Measurements from ENCODE around the gene PNLIPRP1. TPM values are rescaled to one million over a fixed set of nuclear protein-coding genes. Genes with fewer than 3 reads are reported as not detected.

PNLIPRP1 gene
- total RNA-seq, 4 donors from 2014 or later, result not detected

- H3K36me3 ChIP-seq, result no peaks in the 10 kb centered on the region
- ATAC-seq, result no peak
- intact Hi-C loops (cut with DNase I; ENCODE audit: low total_unique reads), result no loop called here
Measured at GRCh38 chr10:116587878-116588591, 2.7 kb upstream of the PNLIPRP1 start.

GRCh38 chr10:116588995-116589394, 1.8 kb upstream of the PNLIPRP1 start:
- Histone ChIP-seq H3K4me1 (no peaks in the 10 kb centered on the region), H3K27ac (no peak overlapping the region), H3K4me3 (no peak overlapping the region), H3K36me3 (no peaks in the 10 kb centered on the region), H3K27me3 (no peaks in the 10 kb centered on the region), H3K9me3 (no peaks in the 10 kb centered on the region)
- intact Hi-C loops (cut with DNase I; ENCODE audit: low total_unique reads) (no loop called here), in situ Hi-C loops (cut with MboI; ENCODE audit: low sequenced_read_pairs in 4 of 4) (no loop called here)
- DNase-seq (no peak), ATAC-seq (no peak)
- TF ChIP-seq CTCF (IDR thresholded peaks at IDR 0.05 in 4 of 5, conservative IDR thresholded peaks at IDR 0.05 in 1 of 5) (no peak), POLR2A (IDR thresholded peaks at IDR 0.05) (no peak)

More at GRCh38 chr10:116587878-116588591, 2.7 kb upstream of the PNLIPRP1 start:
- TF ChIP-seq POLR2A (IDR thresholded peaks at IDR 0.05) (no peak), CTCF (IDR thresholded peaks at IDR 0.05 in 4 of 5, conservative IDR thresholded peaks at IDR 0.05 in 1 of 5) (no peak)
- H3K4me3 ChIP-seq, result no peak overlapping the region
- no peaks in the 10 kb centered on the region for H3K27me3 ChIP-seq
- DNase-seq, result no peak
- no peaks in the 10 kb centered on the region for H3K9me3 ChIP-seq
- H3K27ac ChIP-seq, result no peak overlapping the region
- in situ Hi-C loops (cut with MboI; ENCODE audit: low sequenced_read_pairs in 4 of 4), result no loop called here
- no peaks in the 10 kb centered on the region for H3K4me1 ChIP-seq

- no peak overlapping the region for H3K27ac ChIP-seq
- no peak for DNase-seq
- in situ Hi-C loops (cut with MboI; ENCODE audit: low sequenced_read_pairs in 4 of 4), result no loop called here
- intact Hi-C loops (cut with DNase I; ENCODE audit: low total_unique reads), result no loop called here
- no peaks in the 10 kb centered on the region for H3K4me1 ChIP-seq
- TF ChIP-seq CTCF (IDR thresholded peaks at IDR 0.05 in 4 of 5, conservative IDR thresholded peaks at IDR 0.05 in 1 of 5), result no peak
- no peak for TF ChIP-seq POLR2A (IDR thresholded peaks at IDR 0.05)
- no peak for ATAC-seq
- no peak overlapping the region for H3K4me3 ChIP-seq
- H3K27me3 ChIP-seq, result no peaks in the 10 kb centered on the region
- no peaks in the 10 kb centered on the region for H3K36me3 ChIP-seq
- H3K9me3 ChIP-seq, result no peaks in the 10 kb centered on the region
Measured at GRCh38 chr10:116589926-116590325, 833 bp upstream of the PNLIPRP1 start.

GRCh38 chr10:116593139-116593740, 2.5 kb downstream of the PNLIPRP1 start:
- intact Hi-C loops (cut with DNase I; ENCODE audit: low total_unique reads) (no loop called here), in situ Hi-C loops (cut with MboI; ENCODE audit: low sequenced_read_pairs in 4 of 4) (no loop called here)
- no peak for TF ChIP-seq CTCF (IDR thresholded peaks at IDR 0.05 in 4 of 5, conservative IDR thresholded peaks at IDR 0.05 in 1 of 5)
- TF ChIP-seq POLR2A (IDR thresholded peaks at IDR 0.05), result no peak
- ATAC-seq (no peak), DNase-seq (no peak)
- no peak overlapping the region for H3K27ac ChIP-seq
- H3K27me3 ChIP-seq, result no peaks in the 10 kb centered on the region
- H3K4me1 ChIP-seq, result no peaks in the 10 kb centered on the region
- H3K9me3 ChIP-seq, result no peaks in the 10 kb centered on the region
- H3K4me3 ChIP-seq, result no peak overlapping the region
- H3K36me3 ChIP-seq, result no peaks in the 10 kb centered on the region
